ENCODE measurements around the gene SPN. TPM values are rescaled to one million over a fixed set of nuclear protein-coding genes. Genes with fewer than 3 reads are reported as not detected.

The SPN gene
- polyA plus RNA-seq, 1 of the 3 experiments (the other 2 are of a cell fraction), result 0.10 TPM

- ChIA-PET CTCF (interaction anchor here (3.1 to 4.6 kb wide), 2 partner anchors 10 to 30 kb away, joined by 15 to 33 read pairs; no protein-coding TSS in a partner anchor), POLR2A (no interaction called here)
- no peaks in the 10 kb centered on the region for H3F3A ChIP-seq (replicated peaks; ENCODE audit: insufficient read depth)
- H3K27me3 ChIP-seq (ENCODE audit: insufficient read depth), result no peaks in the 10 kb centered on the region
- H3K4me2 ChIP-seq, result no peak overlapping the region
- TF ChIP-seq RXRA (IDR thresholded peaks at IDR 0.05; ENCODE audit: borderline replicate concordance, low read depth) (no peak), POLR2AphosphoS5 (IDR thresholded peaks at IDR 0.05; ENCODE audit: low read depth, low read length) (no peak), RCOR1 (IDR thresholded peaks at IDR 0.05; ENCODE audit: low read length) (no peak), TCF12 (IDR thresholded peaks at IDR 0.05) (no peak), NRF1 (IDR thresholded peaks at IDR 0.05; ENCODE audit: low read depth, low read length) (no peak), FOSL2 (IDR thresholded peaks at IDR 0.05; ENCODE audit: borderline replicate concordance, low read depth) (no peak), FOXJ3 (CRISPR knock-in tag; IDR thresholded peaks at IDR 0.05) (no peak), RFX5 (IDR thresholded peaks at IDR 0.05; ENCODE audit: low read length) (no peak), MXI1 (IDR thresholded peaks at IDR 0.05; ENCODE audit: low read depth, low read length) (no peak), RAD21 (IDR thresholded peaks at IDR 0.05; ENCODE audit: low read length) (no peak), CHD2 (IDR thresholded peaks at IDR 0.05; ENCODE audit: low read length, partially characterized antibody) (no peak), SMC3 (IDR thresholded peaks at IDR 0.05; ENCODE audit: low read depth, low read length) (no peak), CTCF (IDR thresholded peaks at IDR 0.05) (no peak), GATA2 (CRISPR knock-in tag; IDR thresholded peaks at IDR 0.05) (no peak), TAF1 (IDR thresholded peaks at IDR 0.05; ENCODE audit: borderline replicate concordance, low read depth, low read length) (no peak), MEF2A (IDR thresholded peaks at IDR 0.05; ENCODE audit: borderline replicate concordance, low read depth) (no peak)
- TF ChIP-seq, protein P1, sequence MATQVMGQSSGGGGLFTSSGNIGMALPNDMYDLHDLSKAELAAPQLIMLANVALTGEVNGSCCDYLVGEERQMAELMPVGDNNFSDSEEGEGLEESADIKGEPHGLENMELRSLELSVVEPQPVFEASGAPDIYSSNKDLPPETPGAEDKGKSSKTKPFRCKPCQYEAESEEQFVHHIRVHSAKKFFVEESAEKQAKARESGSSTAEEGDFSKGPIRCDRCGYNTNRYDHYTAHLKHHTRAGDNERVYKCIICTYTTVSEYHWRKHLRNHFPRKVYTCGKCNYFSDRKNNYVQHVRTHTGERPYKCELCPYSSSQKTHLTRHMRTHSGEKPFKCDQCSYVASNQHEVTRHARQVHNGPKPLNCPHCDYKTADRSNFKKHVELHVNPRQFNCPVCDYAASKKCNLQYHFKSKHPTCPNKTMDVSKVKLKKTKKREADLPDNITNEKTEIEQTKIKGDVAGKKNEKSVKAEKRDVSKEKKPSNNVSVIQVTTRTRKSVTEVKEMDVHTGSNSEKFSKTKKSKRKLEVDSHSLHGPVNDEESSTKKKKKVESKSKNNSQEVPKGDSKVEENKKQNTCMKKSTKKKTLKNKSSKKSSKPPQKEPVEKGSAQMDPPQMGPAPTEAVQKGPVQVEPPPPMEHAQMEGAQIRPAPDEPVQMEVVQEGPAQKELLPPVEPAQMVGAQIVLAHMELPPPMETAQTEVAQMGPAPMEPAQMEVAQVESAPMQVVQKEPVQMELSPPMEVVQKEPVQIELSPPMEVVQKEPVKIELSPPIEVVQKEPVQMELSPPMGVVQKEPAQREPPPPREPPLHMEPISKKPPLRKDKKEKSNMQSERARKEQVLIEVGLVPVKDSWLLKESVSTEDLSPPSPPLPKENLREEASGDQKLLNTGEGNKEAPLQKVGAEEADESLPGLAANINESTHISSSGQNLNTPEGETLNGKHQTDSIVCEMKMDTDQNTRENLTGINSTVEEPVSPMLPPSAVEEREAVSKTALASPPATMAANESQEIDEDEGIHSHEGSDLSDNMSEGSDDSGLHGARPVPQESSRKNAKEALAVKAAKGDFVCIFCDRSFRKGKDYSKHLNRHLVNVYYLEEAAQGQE (IDR thresholded peaks at IDR 0.05; ENCODE audit: low read depth, low read length), result no peak
- TF ChIP-seq, protein P2, sequence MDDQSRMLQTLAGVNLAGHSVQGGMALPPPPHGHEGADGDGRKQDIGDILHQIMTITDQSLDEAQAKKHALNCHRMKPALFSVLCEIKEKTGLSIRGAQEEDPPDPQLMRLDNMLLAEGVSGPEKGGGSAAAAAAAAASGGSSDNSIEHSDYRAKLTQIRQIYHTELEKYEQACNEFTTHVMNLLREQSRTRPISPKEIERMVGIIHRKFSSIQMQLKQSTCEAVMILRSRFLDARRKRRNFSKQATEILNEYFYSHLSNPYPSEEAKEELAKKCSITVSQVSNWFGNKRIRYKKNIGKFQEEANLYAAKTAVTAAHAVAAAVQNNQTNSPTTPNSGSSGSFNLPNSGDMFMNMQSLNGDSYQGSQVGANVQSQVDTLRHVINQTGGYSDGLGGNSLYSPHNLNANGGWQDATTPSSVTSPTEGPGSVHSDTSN (IDR thresholded peaks at IDR 0.05), result no peak
- TF ChIP-seq, protein P3, sequence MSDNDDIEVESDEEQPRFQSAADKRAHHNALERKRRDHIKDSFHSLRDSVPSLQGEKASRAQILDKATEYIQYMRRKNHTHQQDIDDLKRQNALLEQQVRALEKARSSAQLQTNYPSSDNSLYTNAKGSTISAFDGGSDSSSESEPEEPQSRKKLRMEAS (IDR thresholded peaks at IDR 0.05; ENCODE audit: low read depth), result no peak
- no peak overlapping the region for H3K4me3 ChIP-seq (ENCODE audit: low read depth in 2 of 2, low read length in 1 of 2)
- no peak overlapping the region for H3K27ac ChIP-seq (ENCODE audit: low read depth in 2 of 2, low read length in 1 of 2)
- no peaks in the 10 kb centered on the region; a peak in 1 of 4 replicates for H3K4me1 ChIP-seq (ENCODE audit: control insufficient read depth in 1 of 2, insufficient read depth in 2 of 2, low read depth in 1 of 2, low read length in 1 of 2)
- no peak overlapping the region for H2AFZ ChIP-seq (ENCODE audit: low read depth)
- no peaks in the 10 kb centered on the region for H4K20me1 ChIP-seq (ENCODE audit: insufficient read depth)
- H3K79me2 ChIP-seq (ENCODE audit: insufficient read depth), result no peaks in the 10 kb centered on the region
- no peak for DNase-seq
- no peak overlapping the region for H3K9ac ChIP-seq
- no peaks in the 10 kb centered on the region for H3K36me3 ChIP-seq (replicated peaks in 1 of 2; ENCODE audit: control insufficient read depth in 1 of 2, insufficient read depth in 2 of 2, low read length in 1 of 2)
- 80% methylated on average over 2 of the region's 2 CpGs for WGBS (ENCODE audit: low lambda C conversion rate)
- no peaks in the 10 kb centered on the region for H3K9me2 ChIP-seq
- no peaks in the 10 kb centered on the region for H3K9me3 ChIP-seq
Measured at GRCh38 chr16:29698042-29698441, 35.0 kb downstream of the SPN start.

Data from SK-N-SH (cell line).